Fibroblast of mammary gland (primary cell): Measurements from ENCODE around the gene ACOT7.

ENCODE experiments used
- DNase-seq: peaks from one replicate; pipeline ENCODE4 v3.0.0-alpha.2; 2010; ENCODE audit warnings: low read depth
- H3K4me3 ChIP-seq: 2 replicates; pipeline ENCODE4 v1.5.1; 2011; ENCODE audit warnings: low read depth, mild to moderate bottlenecking, low read length, moderate library complexity; ENCODE audit not compliant: control insufficient read depth
- TF ChIP-seq, protein P1 (sequence below): conservative IDR thresholded peaks from 2 replicates; pipeline ENCODE4 v1.5.1; 2011; ENCODE audit warnings: low read depth, low read length, inconsistent platforms; ENCODE audit not compliant: control insufficient read depth, insufficient read depth

ACOT7 gene

GRCh38 chr1:6353619-6353954 is 40.0 kb downstream of the ACOT7 start:
- TF ChIP-seq, protein P1, sequence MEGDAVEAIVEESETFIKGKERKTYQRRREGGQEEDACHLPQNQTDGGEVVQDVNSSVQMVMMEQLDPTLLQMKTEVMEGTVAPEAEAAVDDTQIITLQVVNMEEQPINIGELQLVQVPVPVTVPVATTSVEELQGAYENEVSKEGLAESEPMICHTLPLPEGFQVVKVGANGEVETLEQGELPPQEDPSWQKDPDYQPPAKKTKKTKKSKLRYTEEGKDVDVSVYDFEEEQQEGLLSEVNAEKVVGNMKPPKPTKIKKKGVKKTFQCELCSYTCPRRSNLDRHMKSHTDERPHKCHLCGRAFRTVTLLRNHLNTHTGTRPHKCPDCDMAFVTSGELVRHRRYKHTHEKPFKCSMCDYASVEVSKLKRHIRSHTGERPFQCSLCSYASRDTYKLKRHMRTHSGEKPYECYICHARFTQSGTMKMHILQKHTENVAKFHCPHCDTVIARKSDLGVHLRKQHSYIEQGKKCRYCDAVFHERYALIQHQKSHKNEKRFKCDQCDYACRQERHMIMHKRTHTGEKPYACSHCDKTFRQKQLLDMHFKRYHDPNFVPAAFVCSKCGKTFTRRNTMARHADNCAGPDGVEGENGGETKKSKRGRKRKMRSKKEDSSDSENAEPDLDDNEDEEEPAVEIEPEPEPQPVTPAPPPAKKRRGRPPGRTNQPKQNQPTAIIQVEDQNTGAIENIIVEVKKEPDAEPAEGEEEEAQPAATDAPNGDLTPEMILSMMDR: no peak
- H3K4me3 ChIP-seq: no peak overlapping the region
- no peak for DNase-seq

DNA sequence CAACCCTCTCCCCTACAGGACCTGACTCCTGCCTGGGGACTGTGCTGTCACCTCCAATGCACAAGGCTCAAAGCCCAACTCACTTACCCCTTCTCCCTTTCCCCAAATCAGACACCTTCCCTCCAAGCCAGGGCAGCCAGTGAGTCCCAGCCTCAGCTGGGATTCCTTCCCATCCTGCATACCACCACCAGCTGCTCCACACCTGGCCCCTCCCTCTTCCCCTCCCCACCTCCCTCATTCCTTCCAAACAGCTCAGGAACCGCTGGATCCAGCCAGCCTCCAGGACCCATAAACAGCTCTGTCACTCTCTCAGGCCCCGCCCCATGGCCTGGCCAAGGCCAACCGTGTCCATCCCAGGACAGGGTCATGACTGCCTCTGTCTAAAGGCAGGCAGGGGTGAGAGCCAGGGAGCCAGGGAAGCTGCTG is 41.4 kb downstream of the ACOT7 start:
- no peak for DNase-seq
- no peak overlapping the region for H3K4me3 ChIP-seq
- TF ChIP-seq, protein P1: no peak

DNA sequence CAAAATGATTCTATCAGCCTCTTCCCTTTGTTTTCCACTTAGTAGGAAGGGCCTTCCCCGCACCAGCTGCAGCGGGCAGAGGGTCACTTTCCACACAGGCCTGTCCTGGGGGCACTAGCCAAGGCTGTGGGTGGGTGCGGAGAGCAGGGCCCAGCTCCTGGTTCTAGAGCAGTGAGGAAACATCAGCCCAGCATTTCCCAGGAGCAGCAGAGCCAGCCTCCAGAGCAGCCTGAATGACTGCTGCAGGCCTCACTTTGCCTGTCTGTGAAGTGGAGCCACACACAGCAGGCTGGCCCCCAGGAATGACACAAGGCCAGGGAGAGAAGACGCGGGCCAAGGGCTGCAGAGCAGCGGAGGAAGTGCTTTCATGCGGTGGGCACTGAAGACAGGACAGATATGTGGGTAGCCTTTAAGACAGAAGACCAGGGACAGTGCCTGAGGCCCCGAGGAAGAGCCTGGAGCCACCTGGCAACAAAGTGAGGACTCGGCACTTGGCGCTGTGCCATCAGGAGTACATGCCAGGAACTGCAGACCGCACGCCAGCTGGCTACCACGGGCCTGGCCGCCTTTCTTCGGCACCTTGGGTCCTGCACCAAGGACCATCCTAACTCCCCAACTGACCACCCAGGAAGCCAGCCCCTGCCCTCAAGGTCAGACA is 42.0 kb downstream of the ACOT7 start:
- TF ChIP-seq, protein P1: no peak
- H3K4me3 ChIP-seq: no peak overlapping the region
- DNase-seq: no peak

DNA sequence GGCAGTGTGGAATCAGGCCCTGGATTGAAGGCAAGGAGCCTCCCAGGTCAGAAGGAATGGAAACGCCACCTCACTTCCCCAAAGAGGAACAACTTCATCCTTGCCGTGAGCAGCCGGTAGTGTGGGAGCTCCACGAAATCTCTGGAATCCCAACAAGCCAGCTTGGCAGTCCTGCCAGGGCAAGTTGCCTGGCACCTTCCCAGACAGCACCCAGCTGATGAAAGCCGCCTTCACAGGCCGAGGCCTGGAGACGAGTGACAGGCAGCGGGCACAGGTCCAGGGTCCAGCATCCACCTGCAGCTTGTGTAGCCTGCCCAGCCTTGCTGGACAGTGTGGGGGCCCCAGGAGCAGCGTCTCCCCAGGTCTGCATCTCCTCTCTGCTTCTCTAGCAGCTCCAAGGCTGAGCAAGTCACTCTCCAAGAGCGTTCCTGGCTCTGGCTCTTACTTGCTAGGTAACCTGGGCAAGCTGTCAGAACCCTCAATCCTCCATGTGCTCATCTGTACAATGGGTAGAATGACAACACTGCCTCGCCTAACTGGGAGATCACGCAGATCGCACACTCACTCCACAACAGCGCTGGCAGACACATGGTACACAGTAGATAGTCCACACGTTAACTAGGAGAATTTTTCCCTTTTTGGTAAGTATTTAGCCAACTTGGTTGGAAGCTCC is 43.0 kb downstream of the ACOT7 start:
- DNase-seq: no peak
- TF ChIP-seq, protein P1: no peak
- no peak overlapping the region for H3K4me3 ChIP-seq

DNA sequence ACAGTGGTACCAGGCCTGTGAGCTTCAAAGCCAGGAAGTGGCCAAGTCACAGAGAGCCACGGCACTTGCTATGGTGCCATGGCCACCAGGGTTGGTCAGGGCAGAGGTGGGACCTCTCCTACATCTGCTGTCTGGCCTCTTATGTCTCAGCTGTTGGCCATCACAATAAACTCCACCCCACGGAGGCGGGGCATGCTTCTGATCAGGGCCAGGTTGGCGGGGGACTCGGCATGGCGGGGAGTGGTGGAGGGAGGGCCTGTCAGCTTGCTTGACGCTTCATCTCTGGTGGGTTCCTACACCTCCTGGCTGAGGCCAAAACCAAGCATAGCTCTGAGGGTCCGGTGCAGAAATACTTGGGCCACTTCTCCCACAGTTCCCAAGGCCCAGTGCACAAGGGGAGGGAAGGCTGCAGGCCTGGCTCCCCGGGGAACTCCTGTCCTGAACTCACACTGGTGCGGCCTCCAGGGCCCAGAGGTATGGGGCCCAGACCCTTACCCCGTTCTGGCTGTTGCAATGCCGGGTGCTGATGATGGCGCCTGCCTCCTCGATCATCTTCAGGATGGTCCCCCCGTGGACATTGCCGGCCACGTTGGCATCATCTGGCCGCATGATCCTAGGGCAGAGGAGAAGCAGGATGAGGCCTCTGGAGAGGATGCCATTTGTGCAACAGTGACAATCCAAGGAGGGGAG is 44.2 kb downstream of the ACOT7 start:
- H3K4me3 ChIP-seq: no peak overlapping the region
- TF ChIP-seq, protein P1: no peak
- DNase-seq: no peak

DNA sequence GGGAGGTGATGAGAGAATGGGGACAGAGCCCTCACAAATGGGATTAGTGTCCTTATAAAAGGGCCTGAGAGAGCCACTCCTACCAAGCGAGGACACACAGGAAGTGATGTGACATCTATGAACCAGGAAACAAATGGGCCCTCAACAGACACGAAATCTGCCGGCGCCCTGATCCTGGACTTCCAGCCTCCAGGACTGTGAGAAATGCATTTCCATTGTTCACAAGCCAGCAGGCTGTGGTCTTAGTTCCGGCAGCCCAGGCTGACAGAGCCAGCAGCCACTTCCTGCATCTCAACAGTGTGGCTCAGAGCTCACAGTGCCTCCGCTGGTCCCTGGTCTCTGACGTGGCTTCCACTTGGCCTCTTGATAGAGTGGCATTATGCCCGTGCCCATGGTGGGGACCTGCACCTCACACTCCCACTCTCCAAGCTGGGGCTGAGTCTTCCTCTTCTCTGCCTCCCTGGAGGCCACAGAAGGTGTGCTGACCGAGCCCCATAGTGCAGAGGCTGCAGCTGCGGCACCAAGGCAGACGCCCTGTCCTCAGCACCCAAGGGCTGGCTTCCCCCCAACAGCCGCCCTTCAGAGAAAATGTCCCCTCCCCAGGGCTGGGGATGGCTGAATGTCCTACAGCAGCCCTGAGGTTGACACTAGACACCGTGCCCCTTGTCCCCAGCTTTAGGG is 44.9 kb downstream of the ACOT7 start:
- H3K4me3 ChIP-seq: no peak overlapping the region
- peak; percentile 3 for DNase-seq
- TF ChIP-seq, protein P1: no peak
